CD4-positive, alpha-beta T cell treated with Interleukin-17A for 4 hours (primary cell): ENCODE results near the gene RUBCNL.

Experiments used
- DNase-seq: peaks from one replicate; pipeline ENCODE4 v3.0.0-alpha.2; 2020; ENCODE audit warnings: mixed read lengths

The RUBCNL gene

DNA sequence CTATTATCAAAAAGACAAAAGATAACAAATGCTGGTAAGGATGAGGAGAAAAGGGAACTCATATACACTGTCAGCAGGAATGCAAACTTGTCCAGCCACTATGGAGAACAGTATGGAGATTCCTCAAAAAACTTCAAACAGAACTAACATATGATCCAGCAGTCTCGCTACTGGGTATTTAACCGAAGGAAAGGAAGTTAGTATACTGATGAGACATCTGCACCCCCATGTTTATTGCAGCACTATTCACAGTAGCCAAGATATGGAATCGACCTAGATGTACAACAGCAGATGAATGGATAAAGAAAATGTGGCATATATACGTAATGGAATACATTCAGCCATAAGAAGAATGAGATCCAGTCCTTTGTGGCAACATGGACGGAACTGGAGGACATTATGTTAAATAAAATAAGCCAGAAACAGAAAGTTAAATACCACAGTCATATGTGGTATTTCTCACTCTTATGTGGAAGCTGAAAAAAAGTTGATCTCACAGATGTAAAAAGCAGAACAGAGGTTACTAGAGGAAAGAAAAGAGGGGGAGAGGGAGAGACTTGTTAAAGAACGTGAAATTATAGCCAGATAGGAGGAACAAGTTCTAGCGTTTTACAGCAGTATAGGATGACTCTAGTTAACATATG, 83.2 kb downstream of the RUBCNL start:
- DNase-seq: no peak

DNA sequence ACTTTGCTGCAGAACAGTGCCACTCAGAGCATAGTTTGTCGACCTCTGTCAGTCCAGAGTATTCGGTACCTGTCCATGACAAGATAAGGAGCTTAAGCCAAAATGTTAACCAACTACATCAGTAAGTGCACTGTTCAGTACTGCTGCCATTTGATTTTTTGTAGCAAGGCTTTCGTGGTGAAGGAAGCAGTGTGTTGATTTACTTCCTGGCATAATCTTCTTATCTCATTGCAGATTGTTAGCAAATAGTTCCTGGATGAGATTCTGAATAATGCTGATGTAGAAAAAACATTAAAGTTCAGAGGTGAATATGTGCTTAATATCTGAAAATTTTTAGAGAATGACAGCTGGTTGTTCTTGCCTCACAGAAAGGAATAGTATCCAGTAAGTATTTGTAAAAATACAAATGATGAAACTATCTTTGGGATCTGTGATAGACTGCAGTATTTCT, 89.7 kb downstream of the RUBCNL start:
- DNase-seq: no peak

DNA sequence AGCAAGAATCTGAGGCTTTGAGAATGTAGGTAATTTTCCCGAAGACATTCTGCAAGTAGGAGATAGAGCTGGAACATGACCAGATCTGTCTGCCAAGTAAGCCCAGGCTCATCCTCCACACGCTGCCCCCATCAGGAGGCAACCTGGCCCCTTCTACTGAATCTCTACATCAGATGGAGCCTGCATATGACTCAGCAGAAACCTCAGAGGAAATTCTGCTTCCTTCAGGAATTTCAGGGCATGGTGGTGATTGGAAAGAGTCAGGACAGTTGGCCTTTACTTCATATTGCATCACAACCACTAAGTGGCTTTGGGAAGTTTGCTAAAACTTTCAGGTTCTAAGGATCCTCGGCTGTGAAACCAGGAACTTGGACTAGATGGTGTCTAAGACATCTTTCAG, 90.1 kb downstream of the RUBCNL start:
- no peak for DNase-seq

DNA sequence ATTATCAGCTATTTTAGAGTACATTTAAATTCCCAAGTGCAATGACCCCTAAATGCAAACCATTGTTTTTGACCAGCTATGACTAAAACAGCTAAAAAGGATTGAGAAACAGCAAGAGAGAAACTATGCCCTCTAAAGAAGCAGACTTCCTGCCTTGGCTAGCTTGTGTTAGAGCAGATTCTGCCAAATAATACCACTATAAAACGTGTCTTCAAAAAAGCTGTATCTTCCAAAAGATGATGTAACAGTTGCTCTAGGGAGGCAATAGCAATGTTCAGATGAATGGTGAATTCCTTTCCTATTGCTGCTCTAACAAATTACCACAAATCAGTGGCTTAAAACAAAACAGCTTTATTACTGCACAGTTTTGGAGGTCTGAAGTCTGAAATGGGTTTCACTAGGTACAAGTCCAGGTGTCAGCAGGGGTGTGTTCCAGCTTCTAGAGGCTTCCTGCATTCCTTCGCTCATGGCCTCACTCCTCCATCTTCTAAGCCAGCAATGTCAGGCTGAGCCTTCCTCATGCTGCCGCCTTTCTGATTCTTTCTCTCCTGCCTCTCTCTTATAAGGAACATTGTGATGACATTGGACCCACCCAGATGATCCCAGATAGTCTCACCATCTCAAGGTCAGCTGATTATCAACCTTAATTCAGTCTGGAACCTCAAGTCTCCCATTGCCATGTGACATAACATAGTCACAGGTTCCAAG, 90.8 kb downstream of the RUBCNL start:
- peak; percentile 18 for DNase-seq

- DNase-seq: peak; percentile 67
Observed at GRCh38 chr13:46295491-46296114, 91.4 kb downstream of the RUBCNL start.

- DNase-seq: no peak
Observed at GRCh38 chr13:46293436-46293835, 93.6 kb downstream of the RUBCNL start.
